ENCODE data around the gene RHOT1. TPM values are rescaled to one million over a fixed set of nuclear protein-coding genes. Genes with fewer than 3 reads are reported as not detected.
"Not testable (repeated sequence)": the region's sequence is repeated elsewhere in the genome, so short reads cannot be mapped to it uniquely, and the experiment has no call there.

The RHOT1 gene
- 46.0 and 47.0 TPM in 2 replicates for total RNA-seq

GRCh38 chr17:32142038-32142856 is at the start of gene RHOT1:
TSS of gene RHOT1 (plus strand) at chr17:32142502. CDS start at chr17:32142693, 191 bp downstream.
- TF ChIP-seq CTCF (IDR thresholded peaks at IDR 0.05; ENCODE audit: extremely low read depth, low read depth, low read length): peak; percentile 31

GRCh38 chr17:32099686-32100085 is 42.6 kb upstream of the RHOT1 start:
- no peak overlapping the region for H3K4me2 ChIP-seq (ENCODE audit: insufficient read depth, low read length)
- no peak overlapping the region for H3K27ac ChIP-seq (ENCODE audit: low read depth, low read length)

More at GRCh38 chr17:32142038-32142856, at the start of gene RHOT1:
- Histone ChIP-seq H3K36me3 (ENCODE audit: insufficient read depth, low read length) (no peaks in the 10 kb centered on the region), H2AFZ (ENCODE audit: low read length) (peak within 1 kb of the TSS; percentile 96), H3K4me1 (ENCODE audit: insufficient read depth, low read length) (peaks cover 19% of the 10 kb centered on the region), H3K79me2 (ENCODE audit: insufficient read depth, low read length) (peaks cover 41% of the 10 kb centered on the region), H4K20me1 (ENCODE audit: insufficient read depth, low read length) (peaks cover 11% of the 10 kb centered on the region), H3K27me3 (ENCODE audit: insufficient read depth, low read length) (no peaks in the 10 kb centered on the region), H3K4me3 (ENCODE audit: insufficient read depth, low read length) (peak within 1 kb of the TSS; percentile 82), H3K4me2 (ENCODE audit: insufficient read depth, low read length) (peak within 1 kb of the TSS; percentile 100), H3K9me3 (ENCODE audit: low read depth, low read length) (no peaks in the 10 kb centered on the region), H3K27ac (ENCODE audit: low read depth, low read length) (peak within 1 kb of the TSS; percentile 97)
- peak; percentile 97 for DNase-seq (ENCODE audit: insufficient read length, low spot score, missing footprints)

GRCh38 chr17:32100323-32100722 is 42.0 kb upstream of the RHOT1 start:
- H3K36me3 ChIP-seq (ENCODE audit: insufficient read depth, low read length); H3K27ac ChIP-seq (ENCODE audit: low read depth, low read length); H4K20me1 ChIP-seq (ENCODE audit: insufficient read depth, low read length); DNase-seq (ENCODE audit: insufficient read length, low spot score, missing footprints); H2AFZ ChIP-seq (ENCODE audit: low read length); H3K27me3 ChIP-seq (ENCODE audit: insufficient read depth, low read length); H3K79me2 ChIP-seq (ENCODE audit: insufficient read depth, low read length); H3K4me2 ChIP-seq (ENCODE audit: insufficient read depth, low read length); H3K4me3 ChIP-seq (ENCODE audit: insufficient read depth, low read length); H3K9me3 ChIP-seq (ENCODE audit: low read depth, low read length): not testable (repeated sequence)
- H3K4me1 ChIP-seq (ENCODE audit: insufficient read depth, low read length): peaks cover 14% of the 10 kb centered on the region

More at GRCh38 chr17:32099686-32100085, 42.6 kb upstream of the RHOT1 start:
- H2AFZ ChIP-seq (ENCODE audit: low read length): no peak overlapping the region
- DNase-seq (ENCODE audit: insufficient read length, low spot score, missing footprints): no peak
- H3K4me3 ChIP-seq (ENCODE audit: insufficient read depth, low read length): no peak overlapping the region
- no peaks in the 10 kb centered on the region for H3K79me2 ChIP-seq (ENCODE audit: insufficient read depth, low read length)
- peaks cover 14% of the 10 kb centered on the region for H3K4me1 ChIP-seq (ENCODE audit: insufficient read depth, low read length)
- H4K20me1 ChIP-seq (ENCODE audit: insufficient read depth, low read length): no peaks in the 10 kb centered on the region
- H3K27me3 ChIP-seq (ENCODE audit: insufficient read depth, low read length): no peaks in the 10 kb centered on the region
- no peak for TF ChIP-seq CTCF (IDR thresholded peaks at IDR 0.05; ENCODE audit: extremely low read depth, low read depth, low read length)
- no peaks in the 10 kb centered on the region for H3K36me3 ChIP-seq (ENCODE audit: insufficient read depth, low read length)
- no peaks in the 10 kb centered on the region for H3K9me3 ChIP-seq (ENCODE audit: low read depth, low read length)

GRCh38 chr17:32100971-32101631 is 41.2 kb upstream of the RHOT1 start:
- peaks cover 14% of the 10 kb centered on the region for H3K4me1 ChIP-seq (ENCODE audit: insufficient read depth, low read length)
- H2AFZ ChIP-seq (ENCODE audit: low read length): no peak overlapping the region
- no peak for TF ChIP-seq CTCF (IDR thresholded peaks at IDR 0.05; ENCODE audit: extremely low read depth, low read depth, low read length)
- H3K4me3 ChIP-seq (ENCODE audit: insufficient read depth, low read length): no peak overlapping the region
- no peaks in the 10 kb centered on the region for H3K9me3 ChIP-seq (ENCODE audit: low read depth, low read length)
- no peak overlapping the region for H3K4me2 ChIP-seq (ENCODE audit: insufficient read depth, low read length)
- no peaks in the 10 kb centered on the region for H3K79me2 ChIP-seq (ENCODE audit: insufficient read depth, low read length)
- H3K27me3 ChIP-seq (ENCODE audit: insufficient read depth, low read length): no peaks in the 10 kb centered on the region
- H3K27ac ChIP-seq (ENCODE audit: low read depth, low read length): no peak overlapping the region
- DNase-seq (ENCODE audit: insufficient read length, low spot score, missing footprints): no peak
- no peaks in the 10 kb centered on the region for H4K20me1 ChIP-seq (ENCODE audit: insufficient read depth, low read length)
- no peaks in the 10 kb centered on the region for H3K36me3 ChIP-seq (ENCODE audit: insufficient read depth, low read length)

Measured in osteoblast (primary cell).